Heart left ventricle (tissue), 16 donors: Measurements from ENCODE around the gene CRISP1. TPM values are rescaled to one million over a fixed set of nuclear protein-coding genes. Genes with fewer than 3 reads are reported as not detected.
"Not testable (repeated sequence)": the region's sequence is repeated elsewhere in the genome, so short reads cannot be mapped to it uniquely, and the experiment has no call there.

Source experiments
- ATAC-seq, 4 donors: fragments of 200-7000 bp; cut with Tn5 transposase; one replicate each; pipeline ENCODE4 v1.9.1; 2020 to 2022; ENCODE audit warnings: moderate library complexity in 4 of 4, mild to moderate bottlenecking in 3 of 4, moderate number of reproducible peaks in 1 of 4
- DNase-seq, 5 donors: peaks; one replicate each; pipeline ENCODE4 v3.0.0-alpha.2; 2020
- H3K27ac ChIP-seq, 12 donors: fragments of 200-600 bp; sonication (generic) in 4 of 12; one replicate each; pipeline versions ENCODE4 v1.5.0 to v1.8.0; 2016 to 2022; ENCODE audit warnings: mild to moderate bottlenecking in 2 of 12
- H3K27me3 ChIP-seq, 9 donors: fragments of 200-600 bp; sonication (generic) in 2 of 9; one replicate each; pipeline versions ENCODE4 v1.5.1 to v1.8.0; 2016 to 2022; ENCODE audit warnings: mild to moderate bottlenecking in 3 of 9
- H3K36me3 ChIP-seq, 9 donors: fragments of 200-600 bp; sonication (generic) in 2 of 9; one replicate each; pipeline versions ENCODE4 v1.5.0 to v1.8.0; 2018 to 2022; ENCODE audit warnings: mild to moderate bottlenecking in 2 of 9
- H3K4me1 ChIP-seq, 12 donors: fragments of 200-600 bp; sonication (generic) in 4 of 12; one replicate each; pipeline versions ENCODE4 v1.5.0 to v1.8.0; 2016 to 2022; ENCODE audit warnings: mild to moderate bottlenecking in 3 of 12
- H3K4me3 ChIP-seq, 12 donors: fragments of 200-600 bp; sonication (generic) in 4 of 12; one replicate each; pipeline versions ENCODE4 v1.5.0 to v1.8.0; 2017 to 2022; ENCODE audit warnings: mild to moderate bottlenecking in 9 of 12, moderate library complexity in 4 of 12
- H3K9me3 ChIP-seq, 12 donors: fragments of 200-600 bp; sonication (generic) in 4 of 12; one replicate each; pipeline versions ENCODE4 v1.5.0 to v1.8.0; 2016 to 2022; ENCODE audit warnings: mild to moderate bottlenecking in 1 of 12
- POLR2A ChIP-seq, 2 donors: fragments of 450-650 bp; IDR thresholded peaks; one replicate each; pipeline ENCODE4 v1.6.1; 2017; ENCODE audit warnings: antibody characterized with exemption in 2 of 2, mild to moderate bottlenecking in 2 of 2, moderate library complexity in 2 of 2
- WGBS, 4 donors: extraction: QIAGEN DNeasy Blood & Tissue Kit in 2 of 4; methylation state at CpG; one replicate each; pipeline versions ENCODE4 v1.1.5 to v1.1.7; 2013 to 2018; 5-methylcytosine and 5-hydroxymethylcytosine counted together
- intact Hi-C, 10 donors: fragments of 100-400 bp; cut with DNase I; formaldehyde crosslinking; loops; one replicate each; pipeline versions ENCODE4 v1.11.1 to v1.14.2; 2022
- polyA plus RNA-seq, 2 donors: library from polyadenylated mRNA; stranded (reverse); fragments of 200-250 nt; gene quantifications; one replicate each; pipeline ENCODE4 v1.2.3, GENCODE V29; 2013
- total RNA-seq, 9 donors: library from RNA; depleted of rRNA in 2 of 9; stranded (reverse); fragments of >200 nt in 2 of 9; fragmentation: NEBNext Ultra II Directional in 3 of 9; extraction: Animal tissue kit (Norgen Biotek cat#: 25700) in 3 of 9; gene quantifications; one replicate each; pipeline versions ENCODE4 v1.1.0 to v1.2.4, GENCODE V29; 2016 to 2023
- TF ChIP-seq, protein P1 (sequence below), 12 donors: fragments of 200-600 bp; sonication (generic) in 4 of 12; IDR thresholded peaks; one replicate each; pipeline versions ENCODE4 v1.5.0 to v1.8.0; 2018 to 2022; ENCODE audit warnings: antibody characterized with exemption in 12 of 12, mild to moderate bottlenecking in 5 of 12
- donor health status: ischemic (EF 13 %, LVEDD 7.1; RV severe dilation, severe dysfunction).
- donor health status: healthy with polysubstance abuse.
- donor health status: DM: no; HTN: yes; CAD: no.
- donor health status: DM: no; HTN: no; CAD: no.
- donor health status: ischemic (EF 25% LVEDD 6.9; RV normal size, moderate dysfunction).
- donor health status: ischemic (EF 25% LVEDD 5.7; RV mildly dilated, moderate dysfunction).
- donor health status: healthy.
- donor health status: DM: yes; HTN: yes; CAD: no.
- donor health status: ischemic (EF 35%, LVEDD 5.7; RV mildly dilated, moderate dysfunction).
- donor health status: nonischemic (EF 11% LVEDD 7.7; RV severe dilation, severe dysfunction).
- donor health status: DM: yes; HTN: yes; CAD: no.
- donor health status: PGD.
- donor health status: ischemic (EF 29% LVEDD 5.4; RV normal size, mild dysfunction).
- donor health status: nonischemic (EF 23%, LVEDD 6.1; RV moderate dilation, normal function).

CRISP1 gene
- total and polyA plus RNA-seq, 11 donors = not detected

DNA sequence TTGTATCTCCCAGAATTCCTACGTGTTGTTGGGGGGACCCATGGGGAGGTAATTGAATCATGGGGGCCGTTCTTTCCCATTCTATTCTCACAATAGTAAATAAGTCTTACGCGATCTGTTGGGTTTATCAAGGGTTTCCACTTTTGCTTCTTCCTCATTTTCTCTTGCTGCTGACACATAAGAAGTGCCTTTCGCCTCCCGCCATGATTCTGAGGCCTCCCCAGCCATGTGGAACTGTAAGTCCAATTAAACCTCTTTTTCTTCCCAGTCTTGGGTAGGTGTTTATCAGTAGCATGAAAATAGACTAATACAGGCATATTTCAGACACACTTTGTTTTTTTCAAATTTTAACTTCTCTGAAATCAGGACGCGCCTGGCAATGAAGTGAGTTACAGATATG, 64.8 kb downstream of the CRISP1 start:
- H3K27ac ChIP-seq = no peak overlapping the region
- H3K36me3 ChIP-seq = no peaks in the 10 kb centered on the region
- H3K4me3 ChIP-seq = no peak overlapping the region
- no peaks in the 10 kb centered on the region for H3K9me3 ChIP-seq
- TF ChIP-seq, protein P1, sequence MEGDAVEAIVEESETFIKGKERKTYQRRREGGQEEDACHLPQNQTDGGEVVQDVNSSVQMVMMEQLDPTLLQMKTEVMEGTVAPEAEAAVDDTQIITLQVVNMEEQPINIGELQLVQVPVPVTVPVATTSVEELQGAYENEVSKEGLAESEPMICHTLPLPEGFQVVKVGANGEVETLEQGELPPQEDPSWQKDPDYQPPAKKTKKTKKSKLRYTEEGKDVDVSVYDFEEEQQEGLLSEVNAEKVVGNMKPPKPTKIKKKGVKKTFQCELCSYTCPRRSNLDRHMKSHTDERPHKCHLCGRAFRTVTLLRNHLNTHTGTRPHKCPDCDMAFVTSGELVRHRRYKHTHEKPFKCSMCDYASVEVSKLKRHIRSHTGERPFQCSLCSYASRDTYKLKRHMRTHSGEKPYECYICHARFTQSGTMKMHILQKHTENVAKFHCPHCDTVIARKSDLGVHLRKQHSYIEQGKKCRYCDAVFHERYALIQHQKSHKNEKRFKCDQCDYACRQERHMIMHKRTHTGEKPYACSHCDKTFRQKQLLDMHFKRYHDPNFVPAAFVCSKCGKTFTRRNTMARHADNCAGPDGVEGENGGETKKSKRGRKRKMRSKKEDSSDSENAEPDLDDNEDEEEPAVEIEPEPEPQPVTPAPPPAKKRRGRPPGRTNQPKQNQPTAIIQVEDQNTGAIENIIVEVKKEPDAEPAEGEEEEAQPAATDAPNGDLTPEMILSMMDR (IDR thresholded peaks at IDR 0.05) = no peak
- TF ChIP-seq POLR2A (IDR thresholded peaks at IDR 0.05) = no peak
- ATAC-seq (no peak), DNase-seq (no peak)
- no peaks in the 10 kb centered on the region for H3K4me1 ChIP-seq
- 88 to 93% (median 91%) methylated on average over 8 of the region's 8 CpGs for WGBS, 4 donors
- intact Hi-C loops = no loop called here
- H3K27me3 ChIP-seq = no peaks in the 10 kb centered on the region

DNA sequence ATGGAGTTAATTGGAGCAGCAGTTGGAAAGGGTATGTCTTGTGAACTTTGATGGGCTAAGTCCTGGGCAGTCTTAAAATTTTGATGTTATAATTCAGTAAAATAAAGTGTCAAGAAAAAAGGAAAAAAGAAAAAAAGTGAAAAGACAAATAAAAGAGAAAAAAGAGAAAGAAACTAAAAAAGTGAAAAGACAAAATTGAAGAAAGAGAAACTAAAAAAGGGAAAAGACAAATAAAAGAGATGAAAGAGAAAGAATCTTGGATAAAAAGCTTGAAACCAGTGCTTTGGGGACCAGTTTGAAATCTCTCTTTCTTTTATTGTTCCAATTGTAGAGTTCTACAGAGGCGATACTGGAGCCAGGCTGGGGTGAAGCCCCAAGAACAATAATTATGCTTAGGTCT, 67.2 kb downstream of the CRISP1 start:
- no peaks in the 10 kb centered on the region for H3K36me3 ChIP-seq
- H3K9me3 ChIP-seq = no peaks in the 10 kb centered on the region
- 76 to 95% (median 93%) methylated on average over 1 of the region's 1 CpG for WGBS, 4 donors
- ATAC-seq (no peak), DNase-seq (no peak)
- no peaks in the 10 kb centered on the region for H3K4me1 ChIP-seq
- H3K4me3 ChIP-seq = no peak overlapping the region
- H3K27me3 ChIP-seq = no peaks in the 10 kb centered on the region
- TF ChIP-seq, protein P1 (IDR thresholded peaks at IDR 0.05) = no peak
- TF ChIP-seq POLR2A (IDR thresholded peaks at IDR 0.05) = no peak
- no peak overlapping the region for H3K27ac ChIP-seq
- intact Hi-C loops = no loop called here

DNA sequence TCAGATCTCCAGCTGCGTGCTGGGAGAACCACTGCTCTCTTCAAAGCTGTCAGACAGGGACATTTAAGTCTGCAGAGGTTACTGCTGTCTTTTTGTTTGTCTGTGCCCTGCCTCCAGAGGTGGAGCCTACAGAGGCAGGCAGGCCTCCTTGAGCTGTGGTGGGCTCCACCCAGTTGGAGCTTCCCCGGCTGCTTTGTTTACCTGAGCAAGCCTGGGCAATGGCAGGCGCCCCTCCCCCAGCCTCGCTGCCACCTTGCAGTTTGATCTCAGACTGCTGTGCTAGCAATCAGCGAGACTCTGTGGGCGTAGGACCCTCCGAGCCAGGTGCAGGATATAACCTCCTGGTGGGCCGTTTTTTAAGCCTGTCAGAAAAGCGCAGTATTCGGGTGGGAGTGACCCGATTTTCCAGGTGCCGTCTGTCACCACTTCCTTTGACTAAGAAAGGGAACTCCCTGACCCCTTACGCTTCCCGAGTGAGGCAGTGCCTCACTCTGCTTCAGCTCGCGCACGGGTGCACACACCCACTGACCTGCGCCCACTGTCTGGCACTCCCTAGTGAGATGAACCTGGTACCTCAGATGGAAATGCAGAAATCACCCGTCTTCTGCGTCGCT, 69.4 kb downstream of the CRISP1 start:
- H3K9me3 ChIP-seq, H3K4me3 ChIP-seq, H3K27me3 ChIP-seq, H3K4me1 ChIP-seq, DNase-seq, H3K27ac ChIP-seq, H3K36me3 ChIP-seq, ATAC-seq, intact Hi-C loops: not testable (repeated sequence)
- WGBS, 4 donors = 77 to 85% (median 84%) methylated on average over 18 to 21 of the region's 21 CpGs

DNA sequence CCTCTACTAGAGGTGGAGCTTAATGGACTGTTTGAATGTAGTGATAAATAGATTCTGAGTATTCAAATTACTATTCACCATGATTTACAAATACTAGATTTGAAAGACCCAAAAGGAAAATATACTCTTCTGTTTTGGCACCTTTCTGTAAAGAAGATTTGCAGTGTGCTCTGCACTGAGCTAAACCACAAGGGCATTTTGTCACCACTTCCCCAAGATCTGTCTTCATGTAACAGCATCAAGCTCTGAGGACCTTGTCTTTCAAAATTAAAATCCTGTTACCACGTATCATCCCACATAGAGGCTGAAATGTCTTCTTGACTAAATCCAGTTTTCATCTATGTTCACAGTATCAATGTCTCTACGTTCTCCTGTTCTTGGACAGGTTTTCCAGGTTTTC, 76.0 kb downstream of the CRISP1 start:
- no peaks in the 10 kb centered on the region for H3K4me1 ChIP-seq
- DNase-seq (no peak), ATAC-seq (no peak)
- no peak overlapping the region for H3K4me3 ChIP-seq
- H3K27ac ChIP-seq = no peak overlapping the region
- H3K27me3 ChIP-seq = no peaks in the 10 kb centered on the region
- H3K36me3 ChIP-seq = no peaks in the 10 kb centered on the region
- 67 to 78% (median 73%) methylated on average over 2 of the region's 2 CpGs for WGBS, 4 donors
- intact Hi-C loops = no loop called here
- TF ChIP-seq, protein P1 (IDR thresholded peaks at IDR 0.05) = no peak
- no peak for TF ChIP-seq POLR2A (IDR thresholded peaks at IDR 0.05)
- no peaks in the 10 kb centered on the region for H3K9me3 ChIP-seq

DNA sequence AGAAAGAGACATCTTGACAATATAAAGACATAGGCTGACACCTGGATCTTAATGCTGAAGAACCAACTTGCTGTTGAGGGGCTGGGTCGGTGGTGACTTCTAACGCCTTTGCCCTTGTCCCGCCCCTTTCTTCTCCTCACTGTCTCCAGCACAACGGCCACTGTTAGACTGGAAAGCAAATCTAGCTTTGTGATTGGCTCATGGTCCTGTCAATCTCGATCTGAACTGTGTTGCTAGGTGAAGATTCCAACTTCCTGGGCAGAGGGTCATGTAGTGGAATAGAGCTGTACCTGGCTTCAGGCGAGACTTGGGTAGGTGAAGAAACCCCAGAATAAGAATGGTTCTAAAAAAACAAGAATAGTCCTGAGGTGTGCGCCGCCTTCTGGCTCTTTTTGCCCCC, 79.2 kb downstream of the CRISP1 start, which contains the start of gene PGK2:
Gene PGK2 (minus strand): TSS at position 110 of the 400 bp plus-strand sequence. CDS start 98 bp downstream, at position 12.
- WGBS, 4 donors = 78 to 82% (median 80%) methylated on average over 8 of the region's 8 CpGs

More for the DNA sequence above, 79.2 kb downstream of the CRISP1 start, which contains the start of gene PGK2:
- no peak for TF ChIP-seq POLR2A (IDR thresholded peaks at IDR 0.05)
- TF ChIP-seq, protein P1 (IDR thresholded peaks at IDR 0.05) = no peak
- no peak within 1 kb of the TSS for H3K27ac ChIP-seq
- H3K4me1 ChIP-seq = no peaks in the 10 kb centered on the region
- intact Hi-C loops = no loop called here
- no peak for DNase-seq
- ATAC-seq = no peak
- H3K36me3 ChIP-seq = no peaks in the 10 kb centered on the region
- H3K4me3 ChIP-seq = no peak within 1 kb of the TSS
- H3K27me3 ChIP-seq = no peaks in the 10 kb centered on the region
- no peaks in the 10 kb centered on the region for H3K9me3 ChIP-seq
